ENCODE results near the gene DDR1. TPM values are rescaled to one million over a fixed set of nuclear protein-coding genes. Genes with fewer than 3 reads are reported as not detected.
A peak's percentile ranks its signal among the peaks of the same experiment; 100 is the strongest.

DDR1 gene
- total RNA-seq, 1 experiment from 2014 or later = 258 TPM

DNA sequence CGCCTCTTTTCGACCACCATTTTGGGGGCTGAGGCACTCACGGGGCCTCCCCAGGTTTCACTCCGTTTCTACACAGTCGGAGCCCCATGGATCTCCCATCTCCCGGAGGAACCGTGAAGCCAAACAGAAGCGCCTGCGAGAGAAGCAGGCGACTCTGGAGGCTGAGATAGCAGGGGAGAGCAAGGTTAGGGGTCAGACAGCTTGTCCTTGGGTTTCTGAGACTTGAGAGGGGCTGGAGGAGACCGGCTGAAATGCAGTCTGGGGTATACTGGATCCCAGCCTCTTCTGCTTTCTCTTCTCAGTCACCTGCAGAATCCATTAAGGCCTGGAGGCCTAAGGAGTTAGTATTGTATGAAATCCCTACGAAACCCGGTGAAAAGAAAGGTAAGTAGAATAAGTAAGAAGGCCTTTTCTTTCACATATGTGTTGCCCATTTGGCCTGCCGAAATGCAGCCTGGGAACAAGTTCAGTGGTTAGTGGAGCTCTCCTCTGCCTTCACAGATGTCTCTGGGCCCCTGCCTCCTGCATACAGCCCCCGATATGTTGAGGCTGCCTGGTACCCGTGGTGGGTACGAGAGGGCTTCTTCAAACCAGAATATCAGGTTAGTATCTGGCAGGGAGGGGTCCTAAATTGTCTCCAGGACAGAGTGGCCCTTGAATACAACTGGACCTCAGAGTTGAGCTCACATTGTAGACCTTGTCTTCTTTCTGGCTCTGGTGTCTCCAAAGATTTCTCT is 30.7 kb downstream of the DDR1 start:
- H3K27ac Mint-ChIP-seq = peak overlapping the region; percentile 26 to 89 (median 53); a peak in 3 of 7 replicates
- H2AK5ac ChIP-seq (ENCODE audit: insufficient read length, low read length) = no peak overlapping the region
- no peaks in the 10 kb centered on the region for H4K20me1 ChIP-seq (ENCODE audit: control insufficient read depth, insufficient read depth, insufficient read length)
- no peaks in the 10 kb centered on the region for H3K9me3 Mint-ChIP-seq
- H3K23me2 ChIP-seq (ENCODE audit: insufficient read length, low read depth, low read length, poor library complexity, severe bottlenecking) = peaks cover 10% of the 10 kb centered on the region
- WGBS (ENCODE audit: extremely low coverage, insufficient read length, low lambda C conversion rate) = no CpG with 5 or more reads among the region's 17 CpGs
- no peak overlapping the region for H3K56ac ChIP-seq (ENCODE audit: insufficient read length, low read depth, low read length)
- H3K23ac ChIP-seq (ENCODE audit: insufficient read length, low read depth, low read length) = no peak overlapping the region
- H2BK120ac ChIP-seq (ENCODE audit: low read depth, low read length, poor library complexity, severe bottlenecking) = no peak overlapping the region
- H3K14ac ChIP-seq (ENCODE audit: insufficient read depth, low read length) = no peak overlapping the region
- H4K5ac ChIP-seq (ENCODE audit: insufficient read length, low read depth, low read length) = no peak overlapping the region
- TF ChIP-seq, protein P1, sequence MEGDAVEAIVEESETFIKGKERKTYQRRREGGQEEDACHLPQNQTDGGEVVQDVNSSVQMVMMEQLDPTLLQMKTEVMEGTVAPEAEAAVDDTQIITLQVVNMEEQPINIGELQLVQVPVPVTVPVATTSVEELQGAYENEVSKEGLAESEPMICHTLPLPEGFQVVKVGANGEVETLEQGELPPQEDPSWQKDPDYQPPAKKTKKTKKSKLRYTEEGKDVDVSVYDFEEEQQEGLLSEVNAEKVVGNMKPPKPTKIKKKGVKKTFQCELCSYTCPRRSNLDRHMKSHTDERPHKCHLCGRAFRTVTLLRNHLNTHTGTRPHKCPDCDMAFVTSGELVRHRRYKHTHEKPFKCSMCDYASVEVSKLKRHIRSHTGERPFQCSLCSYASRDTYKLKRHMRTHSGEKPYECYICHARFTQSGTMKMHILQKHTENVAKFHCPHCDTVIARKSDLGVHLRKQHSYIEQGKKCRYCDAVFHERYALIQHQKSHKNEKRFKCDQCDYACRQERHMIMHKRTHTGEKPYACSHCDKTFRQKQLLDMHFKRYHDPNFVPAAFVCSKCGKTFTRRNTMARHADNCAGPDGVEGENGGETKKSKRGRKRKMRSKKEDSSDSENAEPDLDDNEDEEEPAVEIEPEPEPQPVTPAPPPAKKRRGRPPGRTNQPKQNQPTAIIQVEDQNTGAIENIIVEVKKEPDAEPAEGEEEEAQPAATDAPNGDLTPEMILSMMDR (conservative IDR thresholded peaks at IDR 0.05) = no peak
- no peaks in the 10 kb centered on the region; the same call in none of the 2 replicates for H3K27me3 Mint-ChIP-seq (ENCODE audit: low read depth)
- no peak overlapping the region for H3T11ph ChIP-seq (ENCODE audit: low read length)
- no peak overlapping the region for H3K4ac ChIP-seq (ENCODE audit: low read depth, low read length)
- H3K4me3 Mint-ChIP-seq = peak overlapping the region; percentile 82 to 93
- no peaks in the 10 kb centered on the region for H3K79me1 ChIP-seq (ENCODE audit: insufficient read depth, low read depth, low read length, poor library complexity, severe bottlenecking)
- DNase-seq = no peak
- H2BK20ac ChIP-seq (ENCODE audit: low read depth, low read length, poor library complexity, severe bottlenecking) = no peak overlapping the region
- no peak overlapping the region for H4K8ac ChIP-seq (replicated peaks; ENCODE audit: insufficient read length, low read depth, low read length)
- no peaks in the 10 kb centered on the region for H3K27me3 ChIP-seq (ENCODE audit: insufficient read depth, low read length)
- H2AFZ ChIP-seq (ENCODE audit: low read length) = no peak overlapping the region
- no peak overlapping the region for H2BK12ac ChIP-seq (ENCODE audit: insufficient read length, low read depth, low read length)
- H3K27ac ChIP-seq (ENCODE audit: insufficient read length, low read depth, low read length) = no peak overlapping the region
- no peak overlapping the region for H3K18ac ChIP-seq (ENCODE audit: insufficient read length, low read depth, low read length)
- peak overlapping the region; percentile 28 for H3K9ac ChIP-seq (ENCODE audit: extremely low read depth, insufficient read length, low read length)
- peaks cover 22 to 26% of the 10 kb centered on the region in 2 experiments for H3K4me1 Mint-ChIP-seq
- peak overlapping the region; percentile 78 for H3K4me2 ChIP-seq (ENCODE audit: insufficient read depth, insufficient read length, low read length)
- H2BK5ac ChIP-seq (ENCODE audit: insufficient read length, low read length) = no peak overlapping the region
- no peaks in the 10 kb centered on the region for H3K4me1 ChIP-seq (ENCODE audit: insufficient read depth, low read length)
- H4K91ac ChIP-seq (ENCODE audit: insufficient read length, low read depth, low read length) = no peak overlapping the region
- H3K9me3 ChIP-seq (ENCODE audit: control insufficient read depth, low read depth, low read length) = no peaks in the 10 kb centered on the region
- H3K36me3 Mint-ChIP-seq (ENCODE audit: insufficient read depth in 1 of 3, low read depth in 3 of 3) = peaks cover 41 to 78% (median 75%) of the 10 kb centered on the region in 3 experiments
- no peak overlapping the region for H2BK15ac ChIP-seq (ENCODE audit: low read depth, low read length)
- H3K79me2 ChIP-seq (ENCODE audit: insufficient read depth, low read length) = no peaks in the 10 kb centered on the region

Data from H9 (cell line).